HepG2 (cell line): ENCODE data around the gene ENDOG. TPM values are rescaled to one million over a fixed set of nuclear protein-coding genes. Genes with fewer than 3 reads are reported as not detected.

ENCODE experiments used
- ATM ChIP-seq: fragments of 450-650 bp; IDR thresholded peaks from 2 replicates; pipeline ENCODE4 v1.7.1; 2017; ENCODE audit warnings: mild to moderate bottlenecking, borderline replicate concordance
- BCL6 ChIP-seq: IDR thresholded peaks from 2 replicates; pipeline ENCODE4 v1.6.1; 2016; ENCODE audit warnings: missing genetic modification reagents, missing compliant biosample characterization
- CREB3 ChIP-seq: sonication (generic); formaldehyde crosslinking; IDR thresholded peaks from 2 replicates; pipeline ENCODE4 v1.5.0; 2020; ENCODE audit warnings: missing genetic modification reagents
- DNMT1 ChIP-seq: sonication (generic); formaldehyde crosslinking; IDR thresholded peaks from 2 replicates; pipeline ENCODE4 v1.5.1; 2020; ENCODE audit warnings: mild to moderate bottlenecking, missing genetic modification reagents
- DNMT3B ChIP-seq: conservative IDR thresholded peaks from 2 replicates; pipeline ENCODE4 v1.6.1; 2016; ENCODE audit warnings: missing biosample characterization, control low read depth
- FOXJ3 ChIP-seq: sonication (generic); formaldehyde crosslinking; IDR thresholded peaks from 2 replicates; pipeline ENCODE4 v1.4.0; 2020; ENCODE audit warnings: missing genetic modification reagents, mild to moderate bottlenecking, borderline replicate concordance
- GRHL1 ChIP-seq: sonication (generic); formaldehyde crosslinking; conservative IDR thresholded peaks from 2 replicates; pipeline ENCODE4 v1.8.0; 2022; ENCODE audit warnings: missing genetic modification reagents
- HMGA1 ChIP-seq: sonication (generic); formaldehyde crosslinking; conservative IDR thresholded peaks from 2 replicates; pipeline ENCODE4 v1.4.0; 2020; ENCODE audit warnings: missing genetic modification reagents
- ISX ChIP-seq: sonication (generic); formaldehyde crosslinking; conservative IDR thresholded peaks from 2 replicates; pipeline ENCODE4 v1.5.0; 2020; ENCODE audit warnings: missing genetic modification reagents
- KAT7 ChIP-seq: IDR thresholded peaks from 2 replicates; pipeline ENCODE4 v1.6.1; 2018; ENCODE audit warnings: borderline replicate concordance, missing compliant biosample characterization
- KDM4B ChIP-seq: sonication (generic); formaldehyde crosslinking; IDR thresholded peaks from 2 replicates; pipeline ENCODE4 v1.4.0; 2020; ENCODE audit warnings: missing genetic modification reagents
- NFYB ChIP-seq: sonication (generic); formaldehyde crosslinking; IDR thresholded peaks from 2 replicates; pipeline ENCODE4 v1.4.0; 2020; ENCODE audit warnings: missing genetic modification reagents
- NRL ChIP-seq: sonication (generic); formaldehyde crosslinking; IDR thresholded peaks from 2 replicates; pipeline ENCODE4 v1.5.0; 2020; ENCODE audit warnings: missing genetic modification reagents, mild to moderate bottlenecking, moderate library complexity, borderline replicate concordance
- SMARCC2 ChIP-seq: fragments of 450-650 bp; IDR thresholded peaks from 2 replicates; pipeline ENCODE4 v1.6.1; 2017; ENCODE audit warnings: antibody characterized with exemption, mild to moderate bottlenecking
- SYNCRIP ChIP-seq: fragments of 200-400 bp; formaldehyde crosslinking; IDR thresholded peaks from 2 replicates; pipeline ENCODE4 v1.6.1; 2018; ENCODE audit warnings: mild to moderate bottlenecking, low read depth, low read length; ENCODE audit not compliant: insufficient read depth
- ZNF207 ChIP-seq: fragments of 450-650 bp; IDR thresholded peaks from 2 replicates; pipeline ENCODE4 v1.6.1; 2016; ENCODE audit warnings: antibody characterized with exemption, borderline replicate concordance
- ZNF274 ChIP-seq: sonication (generic); formaldehyde crosslinking; IDR thresholded peaks from 2 replicates; pipeline ENCODE4 v1.5.1; 2020; ENCODE audit warnings: mild to moderate bottlenecking, missing genetic modification reagents
- ZNF354B ChIP-seq: sonication (generic); formaldehyde crosslinking; IDR thresholded peaks from 2 replicates; pipeline ENCODE4 v1.8.0; 2022; ENCODE audit warnings: mild to moderate bottlenecking, missing genetic modification reagents
- ZNF564 ChIP-seq: sonication (generic); formaldehyde crosslinking; IDR thresholded peaks from 2 replicates; pipeline ENCODE4 v1.8.1; 2023; ENCODE audit warnings: mild to moderate bottlenecking, missing genetic modification reagents
- ZNF839 ChIP-seq: sonication (generic); formaldehyde crosslinking; IDR thresholded peaks from 2 replicates; pipeline ENCODE4 v1.4.0; 2020; ENCODE audit warnings: missing genetic modification reagents, mild to moderate bottlenecking, borderline replicate concordance
- polyA plus RNA-seq, 8 experiments: library from polyadenylated mRNA; depleted of rRNA in 3 of 8; stranded (reverse) in 7 of 8; unstranded in 1 of 8; fragments of >200 nt; fragmentation: Illumina TruSeq in 4 of 8; extraction: Trizol in 4 of 8; gene quantifications; 2 replicates each; pipeline versions ENCODE4 v1.2.1 to v1.2.3, GENCODE V29; 2011 to 2016; ENCODE audit warnings: low read depth in 4 of 8, missing spikeins in 1 of 8, mixed read lengths in 1 of 8; ENCODE audit not compliant: insufficient read depth in 1 of 8
- total RNA-seq, 5 experiments: library from RNA; depleted of rRNA; stranded (reverse); fragments of >200 nt; fragmentation: Illumina TruSeq; extraction: Trizol; gene quantifications; 2 replicates each; pipeline ENCODE4 v1.2.3, GENCODE V29; 2016; ENCODE audit warnings: low read depth in 1 of 5
- TF ChIP-seq, protein P1 (sequence below): IDR thresholded peaks from 2 replicates; pipeline ENCODE4 v1.6.1; 2016; ENCODE audit warnings: low read depth
- TF ChIP-seq, protein P2 (sequence below): sonication (generic); formaldehyde crosslinking; IDR thresholded peaks from 2 replicates; pipeline ENCODE4 v1.8.1; 2022; ENCODE audit warnings: low read depth, mild to moderate bottlenecking, missing genetic modification reagents
- TF ChIP-seq, protein P3 (sequence below): sonication (generic); formaldehyde crosslinking; conservative IDR thresholded peaks from 2 replicates; pipeline ENCODE4 v1.4.0; 2020; ENCODE audit warnings: missing genetic modification reagents

ENDOG gene
- total and polyA plus RNA-seq, 2 of the 13 experiments (the other 11 are each of a cell fraction or from before 2014, with no cell fraction given) = 26.3 to 28.8 TPM

DNA sequence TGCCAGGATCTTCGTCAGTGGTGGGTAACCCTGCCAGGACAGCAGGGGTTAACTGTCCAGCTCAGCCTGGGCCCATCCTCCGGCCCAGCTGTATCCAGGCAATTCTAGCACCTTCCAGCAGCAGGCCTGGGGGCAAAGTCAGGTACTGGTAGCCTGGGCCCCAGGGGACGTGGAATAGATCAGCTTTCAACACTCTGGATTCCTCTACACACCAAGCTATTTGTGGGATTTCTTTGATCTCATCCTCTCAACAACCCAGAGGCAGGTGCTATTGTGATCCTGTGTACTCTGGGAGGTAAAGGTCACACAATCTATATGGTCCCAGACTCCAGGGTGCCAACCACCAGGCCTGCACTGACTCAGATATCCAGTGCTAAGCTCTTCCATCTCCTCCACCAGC, 20.0 kb downstream of the ENDOG start (continued):
- no peak for TF ChIP-seq SYNCRIP
- no peak for TF ChIP-seq SMARCC2
- no peak for TF ChIP-seq DNMT1 (CRISPR knock-in tag)
- peak; percentile 58 for TF ChIP-seq BCL6 (CRISPR knock-in tag)
- no peak for TF ChIP-seq HMGA1 (CRISPR knock-in tag)
- no peak for TF ChIP-seq ZNF839 (CRISPR knock-in tag)
- no peak for TF ChIP-seq ZNF274 (CRISPR knock-in tag)
- no peak for TF ChIP-seq KAT7 (CRISPR knock-in tag)
- TF ChIP-seq CREB3 = no peak
- no peak for TF ChIP-seq ZNF207
- TF ChIP-seq, protein P1, sequence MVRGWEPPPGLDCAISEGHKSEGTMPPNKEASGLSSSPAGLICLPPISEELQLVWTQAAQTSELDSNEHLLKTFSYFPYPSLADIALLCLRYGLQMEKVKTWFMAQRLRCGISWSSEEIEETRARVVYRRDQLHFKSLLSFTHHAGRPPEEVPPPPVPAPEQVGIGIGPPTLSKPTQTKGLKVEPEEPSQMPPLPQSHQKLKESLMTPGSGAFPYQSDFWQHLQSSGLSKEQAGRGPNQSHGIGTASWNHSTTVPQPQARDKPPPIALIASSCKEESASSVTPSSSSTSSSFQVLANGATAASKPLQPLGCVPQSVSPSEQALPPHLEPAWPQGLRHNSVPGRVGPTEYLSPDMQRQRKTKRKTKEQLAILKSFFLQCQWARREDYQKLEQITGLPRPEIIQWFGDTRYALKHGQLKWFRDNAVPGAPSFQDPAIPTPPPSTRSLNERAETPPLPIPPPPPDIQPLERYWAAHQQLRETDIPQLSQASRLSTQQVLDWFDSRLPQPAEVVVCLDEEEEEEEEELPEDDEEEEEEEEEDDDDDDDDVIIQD (CRISPR knock-in tag) = peak; percentile 47; the same call in 1 of the 2 replicates
- TF ChIP-seq, protein P2, sequence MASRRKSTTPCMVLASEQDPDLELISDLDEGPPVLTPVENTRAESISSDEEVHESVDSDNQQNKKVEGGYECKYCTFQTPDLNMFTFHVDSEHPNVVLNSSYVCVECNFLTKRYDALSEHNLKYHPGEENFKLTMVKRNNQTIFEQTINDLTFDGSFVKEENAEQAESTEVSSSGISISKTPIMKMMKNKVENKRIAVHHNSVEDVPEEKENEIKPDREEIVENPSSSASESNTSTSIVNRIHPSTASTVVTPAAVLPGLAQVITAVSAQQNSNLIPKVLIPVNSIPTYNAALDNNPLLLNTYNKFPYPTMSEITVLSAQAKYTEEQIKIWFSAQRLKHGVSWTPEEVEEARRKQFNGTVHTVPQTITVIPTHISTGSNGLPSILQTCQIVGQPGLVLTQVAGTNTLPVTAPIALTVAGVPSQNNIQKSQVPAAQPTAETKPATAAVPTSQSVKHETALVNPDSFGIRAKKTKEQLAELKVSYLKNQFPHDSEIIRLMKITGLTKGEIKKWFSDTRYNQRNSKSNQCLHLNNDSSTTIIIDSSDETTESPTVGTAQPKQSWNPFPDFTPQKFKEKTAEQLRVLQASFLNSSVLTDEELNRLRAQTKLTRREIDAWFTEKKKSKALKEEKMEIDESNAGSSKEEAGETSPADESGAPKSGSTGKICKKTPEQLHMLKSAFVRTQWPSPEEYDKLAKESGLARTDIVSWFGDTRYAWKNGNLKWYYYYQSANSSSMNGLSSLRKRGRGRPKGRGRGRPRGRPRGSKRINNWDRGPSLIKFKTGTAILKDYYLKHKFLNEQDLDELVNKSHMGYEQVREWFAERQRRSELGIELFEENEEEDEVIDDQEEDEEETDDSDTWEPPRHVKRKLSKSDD (CRISPR knock-in tag) = no peak
- 0 out of 2 replicates have a peak, but pooled peaks have one; percentile 36 for TF ChIP-seq ZNF564 (CRISPR knock-in tag)
- no peak for TF ChIP-seq NFYB (CRISPR knock-in tag)
- no peak for TF ChIP-seq GRHL1
- TF ChIP-seq ATM = no peak
- TF ChIP-seq FOXJ3 (CRISPR knock-in tag) = no peak
- TF ChIP-seq KDM4B = no peak
- no peak for TF ChIP-seq DNMT3B (CRISPR knock-in tag)
- TF ChIP-seq, protein P3, sequence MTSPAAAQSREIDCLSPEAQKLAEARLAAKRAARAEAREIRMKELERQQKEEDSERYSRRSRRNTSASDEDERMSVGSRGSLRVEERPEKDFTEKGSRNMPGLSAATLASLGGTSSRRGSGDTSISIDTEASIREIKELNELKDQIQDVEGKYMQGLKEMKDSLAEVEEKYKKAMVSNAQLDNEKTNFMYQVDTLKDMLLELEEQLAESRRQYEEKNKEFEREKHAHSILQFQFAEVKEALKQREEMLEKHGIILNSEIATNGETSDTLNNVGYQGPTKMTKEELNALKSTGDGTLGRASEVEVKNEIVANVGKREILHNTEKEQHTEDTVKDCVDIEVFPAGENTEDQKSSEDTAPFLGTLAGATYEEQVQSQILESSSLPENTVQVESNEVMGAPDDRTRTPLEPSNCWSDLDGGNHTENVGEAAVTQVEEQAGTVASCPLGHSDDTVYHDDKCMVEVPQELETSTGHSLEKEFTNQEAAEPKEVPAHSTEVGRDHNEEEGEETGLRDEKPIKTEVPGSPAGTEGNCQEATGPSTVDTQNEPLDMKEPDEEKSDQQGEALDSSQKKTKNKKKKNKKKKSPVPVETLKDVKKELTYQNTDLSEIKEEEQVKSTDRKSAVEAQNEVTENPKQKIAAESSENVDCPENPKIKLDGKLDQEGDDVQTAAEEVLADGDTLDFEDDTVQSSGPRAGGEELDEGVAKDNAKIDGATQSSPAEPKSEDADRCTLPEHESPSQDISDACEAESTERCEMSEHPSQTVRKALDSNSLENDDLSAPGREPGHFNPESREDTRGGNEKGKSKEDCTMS (CRISPR knock-in tag) = no peak
- TF ChIP-seq ISX (CRISPR knock-in tag) = no peak
- TF ChIP-seq ZNF354B = no peak
- TF ChIP-seq NRL = no peak; the same call in 1 of the 2 replicates
